SK-N-SH treated with all-trans-retinoic acid at 6 μM for 48 hours (cell line): ENCODE results near the gene CHCHD5.
"Not testable (repeated sequence)": the region's sequence is repeated elsewhere in the genome, so short reads cannot be mapped to it uniquely, and the experiment has no call there.

ENCODE experiments used
- ATAC-seq: fragments of 200-7000 bp; cut with Tn5 transposase; 3 replicates; pipeline ENCODE4 v1.9.1; 2020; ENCODE audit warnings: mild to moderate bottlenecking, moderate library complexity
- BACH2 ChIP-seq: fragments of 250-450 bp; sonication (Bioruptor Pico); IDR thresholded peaks from 2 replicates; pipeline ENCODE4 v1.9.0; 2021; ENCODE audit warnings: mild to moderate bottlenecking, borderline replicate concordance
- CREB5 ChIP-seq: fragments of 250-450 bp; sonication (Bioruptor Pico); IDR thresholded peaks from 2 replicates; pipeline ENCODE4 v1.5.1; 2020; ENCODE audit warnings: low read depth, mild to moderate bottlenecking, moderate library complexity
- CSRNP3 ChIP-seq: fragments of 250-450 bp; sonication (Bioruptor Pico); IDR thresholded peaks from 2 replicates; pipeline ENCODE4 v1.5.1; 2021; ENCODE audit warnings: mild to moderate bottlenecking, moderate library complexity
- ESRRG ChIP-seq: fragments of 250-450 bp; sonication (Bioruptor Pico); IDR thresholded peaks from 2 replicates; pipeline ENCODE4 v1.6.1; 2021; ENCODE audit warnings: mild to moderate bottlenecking
- GLIS3 ChIP-seq: fragments of 250-450 bp; sonication (Bioruptor Pico); IDR thresholded peaks from 2 replicates; pipeline ENCODE4 v1.5.0; 2020; ENCODE audit warnings: mild to moderate bottlenecking, moderate library complexity
- ISL1 ChIP-seq: fragments of 250-450 bp; sonication (Bioruptor Pico); IDR thresholded peaks from 2 replicates; pipeline ENCODE4 v2.1.2; 2022; ENCODE audit warnings: mild to moderate bottlenecking, moderate library complexity
- PATZ1 ChIP-seq: fragments of 250-450 bp; sonication (Bioruptor Pico); IDR thresholded peaks from 2 replicates; pipeline ENCODE4 v1.8.0; 2020; ENCODE audit warnings: mild to moderate bottlenecking, moderate library complexity, borderline replicate concordance
- POU6F1 ChIP-seq: fragments of 250-450 bp; sonication (Bioruptor Pico); IDR thresholded peaks from 2 replicates; pipeline ENCODE4 v1.8.0; 2021; ENCODE audit warnings: low read depth, mild to moderate bottlenecking, moderate library complexity, borderline replicate concordance
- PPARA ChIP-seq: fragments of 250-450 bp; sonication (Bioruptor Pico); IDR thresholded peaks from 2 replicates; pipeline ENCODE4 v1.5.0; 2020; ENCODE audit warnings: mild to moderate bottlenecking, borderline replicate concordance
- RARB ChIP-seq: fragments of 250-450 bp; sonication (Bioruptor Pico); IDR thresholded peaks from 2 replicates; pipeline ENCODE4 v1.8.0; 2021; ENCODE audit warnings: mild to moderate bottlenecking, moderate library complexity
- SNAI2 ChIP-seq: fragments of 250-450 bp; sonication (Bioruptor Pico); IDR thresholded peaks from 2 replicates; pipeline ENCODE4 v1.5.0; 2020; ENCODE audit warnings: mild to moderate bottlenecking, moderate library complexity
- TCF4 ChIP-seq: fragments of 250-450 bp; sonication (Bioruptor Pico); IDR thresholded peaks from 2 replicates; pipeline ENCODE4 v1.8.0; 2021; ENCODE audit warnings: mild to moderate bottlenecking, moderate library complexity, borderline replicate concordance
- TSHZ2 ChIP-seq: fragments of 250-450 bp; sonication (Bioruptor Pico); IDR thresholded peaks from 2 replicates; pipeline ENCODE4 v1.5.0; 2020; ENCODE audit warnings: mild to moderate bottlenecking, moderate library complexity
- ZC3H10 ChIP-seq: fragments of 250-450 bp; sonication (Bioruptor Pico); IDR thresholded peaks from 2 replicates; pipeline ENCODE4 v1.5.1; 2021; ENCODE audit warnings: mild to moderate bottlenecking, moderate library complexity
- ZFP3 ChIP-seq: fragments of 250-450 bp; sonication (Bioruptor Pico); IDR thresholded peaks from 2 replicates; pipeline ENCODE4 v1.5.0; 2020; ENCODE audit warnings: mild to moderate bottlenecking, moderate library complexity
- ZFP30 ChIP-seq: fragments of 450-650 bp; formaldehyde crosslinking; IDR thresholded peaks from 2 replicates; pipeline ENCODE4 v1.5.0; 2022; ENCODE audit warnings: mild to moderate bottlenecking, moderate library complexity
- ZNF565 ChIP-seq: fragments of 450-650 bp; formaldehyde crosslinking; conservative IDR thresholded peaks from 2 replicates; pipeline ENCODE4 v1.5.0; 2020; ENCODE audit warnings: low read depth, mild to moderate bottlenecking, moderate library complexity
- ZNF70 ChIP-seq: fragments of 450-650 bp; formaldehyde crosslinking; IDR thresholded peaks from 2 replicates; pipeline ENCODE4 v1.5.0; 2020; ENCODE audit warnings: mild to moderate bottlenecking, moderate library complexity
- ZNF8 ChIP-seq: fragments of 450-650 bp; formaldehyde crosslinking; IDR thresholded peaks from 2 replicates; pipeline ENCODE4 v1.5.0; 2020; ENCODE audit warnings: mild to moderate bottlenecking, moderate library complexity

Gene CHCHD5

GRCh38 chr2:112614201-112614840 is 29.9 kb downstream of the CHCHD5 start:
- no peak for TF ChIP-seq CSRNP3
- ATAC-seq: no peak

- TF ChIP-seq GLIS3 (CRISPR knock-in tag): no peak
- TF ChIP-seq ZFP3 (CRISPR knock-in tag): no peak
- TF ChIP-seq PATZ1 (CRISPR knock-in tag): no peak
- no peak for TF ChIP-seq SNAI2 (CRISPR knock-in tag)
- no peak for TF ChIP-seq PPARA (CRISPR knock-in tag)
- TF ChIP-seq ZFP30 (CRISPR knock-in tag): no peak
- no peak for TF ChIP-seq ZNF565
- no peak for TF ChIP-seq ZNF70 (CRISPR knock-in tag)
- TF ChIP-seq CREB5 (CRISPR knock-in tag): no peak
- TF ChIP-seq RARB (CRISPR knock-in tag): no peak
- no peak for TF ChIP-seq CSRNP3
- TF ChIP-seq, all 23 proteins: peak for 0
- no peak for ATAC-seq
Observed at GRCh38 chr2:112615051-112615450, 30.6 kb downstream of the CHCHD5 start.

GRCh38 chr2:112615798-112616197 is 31.4 kb downstream of the CHCHD5 start:
- not testable (repeated sequence) for ATAC-seq

GRCh38 chr2:112618383-112618782 is 34.0 kb downstream of the CHCHD5 start:
- ATAC-seq: no peak
- no peak for TF ChIP-seq ZNF8 (CRISPR knock-in tag)
- TF ChIP-seq ESRRG: no peak
- TF ChIP-seq ZFP30 (CRISPR knock-in tag): no peak
- TF ChIP-seq PATZ1 (CRISPR knock-in tag): no peak
- no peak for TF ChIP-seq ZNF565
- TF ChIP-seq POU6F1 (CRISPR knock-in tag): no peak
- TF ChIP-seq GLIS3 (CRISPR knock-in tag): no peak
- TF ChIP-seq CREB5 (CRISPR knock-in tag): no peak
- no peak for TF ChIP-seq ZNF70 (CRISPR knock-in tag)
- no peak for TF ChIP-seq ZC3H10
- TF ChIP-seq TCF4: no peak
- no peak for TF ChIP-seq TSHZ2 (CRISPR knock-in tag)
- TF ChIP-seq BACH2 (CRISPR knock-in tag): no peak
- TF ChIP-seq CSRNP3: no peak
- no peak for TF ChIP-seq PPARA (CRISPR knock-in tag)
- no peak for TF ChIP-seq SNAI2 (CRISPR knock-in tag)
- no peak for TF ChIP-seq ISL1 (CRISPR knock-in tag)
